Coronary artery (tissue), 2 donors: Measurements from ENCODE around the gene SEMA4D.

Experiments used
- DNase-seq: peaks from one replicate; pipeline ENCODE4 v3.0.0-alpha.2; 2017; ENCODE audit warnings: low spot score
- H3K27ac ChIP-seq, 2 donors: fragments of 200-600 bp; sonication (generic); one replicate each; pipeline ENCODE4 v1.5.1; 2016 to 2019
- H3K4me3 ChIP-seq: fragments of 200-600 bp; sonication (generic); 2 replicates; pipeline ENCODE4 v1.5.1; 2016; ENCODE audit warnings: mild to moderate bottlenecking, moderate library complexity
- CTCF ChIP-seq: fragments of 200-600 bp; sonication (generic); IDR thresholded peaks from one replicate; pipeline ENCODE4 v1.5.1; 2019; ENCODE audit warnings: antibody characterized with exemption

Gene SEMA4D

GRCh38 chr9:89314955-89315354 is 183.0 kb downstream of the SEMA4D start:
- no peak for TF ChIP-seq CTCF
- Histone ChIP-seq H3K27ac (no peak overlapping the region), H3K4me3 (no peak overlapping the region)
- DNase-seq: no peak

- no peak overlapping the region for H3K27ac ChIP-seq
- TF ChIP-seq CTCF: no peak
- no peak overlapping the region for H3K4me3 ChIP-seq
- no peak for DNase-seq
Measured at GRCh38 chr9:89313842-89314241, 184.1 kb downstream of the SEMA4D start.

- DNase-seq: no peak
- H3K4me3 ChIP-seq: peak overlapping the region; percentile 85
- no peak overlapping the region for H3K27ac ChIP-seq
Measured at GRCh38 chr9:89312222-89312571, 185.7 kb downstream of the SEMA4D start.

GRCh38 chr9:89311346-89312221 is 186.3 kb downstream of the SEMA4D start:
- TF ChIP-seq CTCF: no peak
- Histone ChIP-seq H3K4me3 (peak overlapping the region; percentile 85), H3K27ac (peak overlapping the region; percentile 34 to 78)
- DNase-seq: peak; percentile 76

More at GRCh38 chr9:89312222-89312571, 185.7 kb downstream of the SEMA4D start:
- TF ChIP-seq CTCF: no peak
